Measurements from ENCODE around the gene ADAT2.

ADAT2 gene

DNA sequence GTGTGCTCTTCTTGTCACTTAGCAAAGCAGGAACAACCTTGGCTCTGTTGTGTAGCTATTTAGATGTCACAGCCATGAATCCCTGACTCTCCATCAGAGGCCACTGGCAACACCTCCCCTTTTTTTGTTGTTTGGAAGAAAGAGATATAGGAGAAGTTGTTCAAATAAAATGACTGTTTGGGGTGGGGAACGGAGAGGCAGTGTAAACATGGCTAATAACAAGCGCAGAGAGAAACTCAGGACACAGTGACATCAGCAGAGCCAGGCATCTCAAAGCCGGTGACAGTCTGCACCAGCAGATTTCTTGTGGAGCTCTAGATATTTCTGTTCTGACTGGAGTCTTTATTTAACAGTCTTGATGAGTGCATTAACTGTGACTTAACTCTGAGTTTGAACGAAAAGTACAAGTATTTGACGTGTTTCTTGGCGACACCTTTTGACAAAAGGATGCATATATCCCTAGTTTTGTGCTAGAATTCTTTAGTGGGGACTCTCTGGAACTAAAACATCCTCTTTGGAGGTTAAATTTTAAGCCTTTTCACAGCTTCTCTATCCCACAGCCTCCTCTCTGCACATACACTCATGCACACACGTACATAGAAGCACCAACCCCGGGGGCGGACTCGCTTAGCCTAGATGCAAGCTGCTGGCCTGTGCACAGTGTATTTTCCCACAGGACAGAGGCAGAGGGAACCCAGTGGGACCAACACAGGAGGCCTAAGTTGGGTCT, 53.8 kb downstream of the ADAT2 start:
- no peak for DNase-seq

DNA sequence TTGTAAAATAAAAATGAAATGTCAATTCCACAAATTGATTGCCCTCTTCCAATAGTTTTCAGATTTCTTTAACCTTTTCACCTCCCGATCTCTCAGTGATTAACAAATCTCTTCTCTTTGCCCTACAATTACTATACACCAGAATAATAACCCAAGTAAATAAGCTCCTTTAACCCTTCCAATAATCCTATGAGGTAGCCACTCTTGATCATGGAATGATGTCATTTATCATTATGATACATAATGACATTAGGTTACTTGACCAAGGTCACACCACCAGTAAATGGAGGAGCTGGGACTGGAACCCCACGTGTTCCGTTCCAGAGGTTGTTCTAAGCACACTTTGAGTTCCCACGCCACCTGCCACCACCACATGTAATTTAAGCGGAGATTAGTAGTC, 54.8 kb downstream of the ADAT2 start:
- no peak for DNase-seq

DNA sequence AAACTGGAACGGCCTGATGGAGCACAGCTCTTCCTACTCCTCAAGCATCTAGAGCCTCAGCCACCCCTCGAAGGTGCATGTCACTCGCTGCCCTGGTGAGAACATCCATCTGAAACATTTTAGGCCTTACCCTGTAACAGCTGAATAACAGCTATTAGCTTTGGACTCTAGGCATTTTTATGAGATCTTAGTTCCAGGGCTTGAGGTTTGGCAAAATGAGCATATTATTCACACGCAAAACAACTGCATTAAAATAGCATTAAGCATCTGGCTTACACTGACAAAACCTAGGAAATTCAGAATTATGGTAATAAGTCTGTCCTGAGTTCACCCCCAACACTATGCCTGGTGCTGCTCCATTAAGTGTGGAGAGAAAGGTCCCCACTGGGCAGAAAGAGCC, 56.1 kb downstream of the ADAT2 start:
- DNase-seq = no peak

GRCh38 chr6:143390278-143390677, 60.2 kb downstream of the ADAT2 start:
- DNase-seq = no peak

DNA sequence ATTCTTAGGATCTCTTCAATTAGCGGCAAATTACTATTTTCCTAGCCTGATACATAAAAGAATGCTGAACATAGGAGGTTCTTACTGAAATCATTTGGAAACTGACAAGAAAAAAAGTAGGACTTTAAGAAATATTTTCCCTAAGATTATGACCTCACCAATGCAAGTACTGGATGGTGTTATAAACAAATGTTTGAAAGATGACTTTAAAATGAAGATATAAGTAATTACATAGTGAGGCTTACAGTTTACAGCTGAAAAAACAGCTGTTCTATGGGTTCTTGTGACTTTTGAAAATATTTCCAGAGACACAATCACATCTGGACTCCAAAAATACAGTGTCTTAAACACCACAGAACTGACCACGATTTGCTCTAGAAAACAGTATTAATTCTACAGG, 64.9 kb downstream of the ADAT2 start:
- no peak for DNase-seq

DNA sequence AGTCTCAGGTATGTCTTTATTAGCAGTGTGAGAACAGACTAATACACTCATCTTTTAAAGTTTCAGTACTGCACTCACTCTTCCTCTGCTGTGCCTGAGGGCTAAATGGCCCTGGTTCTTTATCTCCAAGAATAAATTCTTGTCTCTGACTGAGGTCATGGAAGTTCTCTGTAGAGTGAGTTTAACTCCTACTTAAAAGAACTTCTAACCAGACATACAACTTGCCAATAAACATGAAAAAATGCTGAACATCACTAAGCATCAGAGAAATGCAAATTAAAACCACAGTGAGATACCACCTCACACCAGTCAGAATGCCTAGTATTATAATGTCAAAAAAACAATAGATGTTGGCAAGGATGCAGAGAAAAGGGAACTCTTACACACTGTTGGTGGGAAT, 73.6 kb downstream of the ADAT2 start:
- no peak for DNase-seq

DNA sequence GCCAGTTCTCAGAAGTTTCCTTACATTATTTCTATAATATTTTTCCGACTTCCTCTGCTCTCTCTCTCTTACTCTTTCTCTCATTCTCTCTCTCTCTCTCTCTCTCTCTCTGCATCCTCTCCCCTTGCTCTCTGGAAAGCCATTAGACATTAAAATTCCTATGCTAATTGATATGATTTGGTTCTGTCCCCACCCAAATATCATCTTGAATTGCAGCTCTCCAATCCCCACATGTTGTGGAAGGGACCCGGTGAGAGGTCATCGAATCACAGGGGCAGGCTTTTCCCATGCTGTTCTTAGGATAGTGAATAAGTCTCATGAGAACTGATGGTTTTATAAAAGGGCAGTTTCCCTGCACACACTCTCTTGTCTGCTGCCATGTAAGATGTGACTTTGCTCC, 74.1 kb downstream of the ADAT2 start:
- DNase-seq = no peak

- no peak for DNase-seq
These were observed 75.4 kb downstream of the ADAT2 start for GRCh38 chr6:143375022-143375585.

- no peak for DNase-seq
These were observed 76.5 kb downstream of the ADAT2 start for GRCh38 chr6:143374014-143374413.

Data from activated CD4-positive, alpha-beta T cell treated with anti-CD3 and anti-CD28 coated beads, Interleukin-2, amount 50 U/mL, for 4 hours (primary cell).